GM10266 (cell line): ENCODE results near the gene PRKCZ.

ENCODE experiments used
- DNase-seq: peaks from one replicate; pipeline ENCODE4 v3.0.0; 2012; ENCODE audit errors: extremely low spot score
- CTCF ChIP-seq: IDR thresholded peaks from 2 replicates; pipeline ENCODE4 v1.5.1; 2012; ENCODE audit warnings: mild to moderate bottlenecking, low read depth; ENCODE audit not compliant: control insufficient read depth, insufficient read depth; ENCODE audit errors: missing control alignments

The PRKCZ gene

GRCh38 chr1:2032737-2033136 is 17.5 kb upstream of the PRKCZ start:
- no peak for DNase-seq
- TF ChIP-seq CTCF = no peak

- no peak for DNase-seq
- no peak for TF ChIP-seq CTCF
Measured at GRCh38 chr1:2033165-2033564, 17.0 kb upstream of the PRKCZ start.

GRCh38 chr1:2036287-2036686 is 13.9 kb upstream of the PRKCZ start:
- DNase-seq = no peak
- TF ChIP-seq CTCF = no peak

GRCh38 chr1:2037314-2037979 is 12.8 kb upstream of the PRKCZ start:
- DNase-seq = no peak

GRCh38 chr1:2038229-2038628 is 12.0 kb upstream of the PRKCZ start:
- no peak for TF ChIP-seq CTCF
- DNase-seq = no peak

More at GRCh38 chr1:2037314-2037979, 12.8 kb upstream of the PRKCZ start:
- TF ChIP-seq CTCF = no peak

- no peak for TF ChIP-seq CTCF
- DNase-seq = no peak
Measured at GRCh38 chr1:2039251-2039650, 11.0 kb upstream of the PRKCZ start.

- no peak for TF ChIP-seq CTCF
- no peak for DNase-seq
Measured at GRCh38 chr1:2041305-2041704, 8.9 kb upstream of the PRKCZ start.
